Measurements from ENCODE around the gene POSTN.
A peak's percentile ranks its signal among the peaks of the same experiment; 100 is the strongest.

POSTN gene

DNA sequence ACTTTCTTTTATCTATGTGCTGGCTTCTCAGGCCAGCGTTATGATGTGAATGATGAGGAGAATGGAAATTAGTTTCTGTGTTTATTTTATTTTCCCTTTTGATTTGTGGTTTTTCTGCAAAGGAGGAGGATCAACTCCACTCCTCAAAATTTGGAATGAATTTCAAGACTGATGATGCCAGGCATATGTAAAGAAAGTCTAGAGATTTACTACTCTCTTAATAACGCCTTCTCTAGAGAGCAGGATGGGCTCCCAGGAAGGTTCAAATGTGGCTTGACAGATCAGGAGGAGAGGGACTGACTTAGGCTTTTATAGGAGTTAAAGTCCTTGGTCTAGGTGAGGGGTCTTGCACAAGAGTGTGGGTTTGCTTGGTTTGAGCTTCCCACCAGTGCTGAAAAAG lies 15.1 kb upstream of the POSTN start:
- Histone ChIP-seq H3K4me3 (ENCODE audit: severe bottlenecking) (no peak overlapping the region), H3K36me3 (ENCODE audit: low read depth) (no peaks in the 10 kb centered on the region), H3K27me3 (ENCODE audit: insufficient read depth, poor library complexity, severe bottlenecking) (no peaks in the 10 kb centered on the region), H3K9me3 (ENCODE audit: severe bottlenecking) (no peaks in the 10 kb centered on the region), H3K27ac (ENCODE audit: poor library complexity, severe bottlenecking) (no peak overlapping the region), H3K4me1 (ENCODE audit: insufficient read depth, poor library complexity, severe bottlenecking) (peaks cover 5% of the 10 kb centered on the region)
- TF ChIP-seq, protein P1, sequence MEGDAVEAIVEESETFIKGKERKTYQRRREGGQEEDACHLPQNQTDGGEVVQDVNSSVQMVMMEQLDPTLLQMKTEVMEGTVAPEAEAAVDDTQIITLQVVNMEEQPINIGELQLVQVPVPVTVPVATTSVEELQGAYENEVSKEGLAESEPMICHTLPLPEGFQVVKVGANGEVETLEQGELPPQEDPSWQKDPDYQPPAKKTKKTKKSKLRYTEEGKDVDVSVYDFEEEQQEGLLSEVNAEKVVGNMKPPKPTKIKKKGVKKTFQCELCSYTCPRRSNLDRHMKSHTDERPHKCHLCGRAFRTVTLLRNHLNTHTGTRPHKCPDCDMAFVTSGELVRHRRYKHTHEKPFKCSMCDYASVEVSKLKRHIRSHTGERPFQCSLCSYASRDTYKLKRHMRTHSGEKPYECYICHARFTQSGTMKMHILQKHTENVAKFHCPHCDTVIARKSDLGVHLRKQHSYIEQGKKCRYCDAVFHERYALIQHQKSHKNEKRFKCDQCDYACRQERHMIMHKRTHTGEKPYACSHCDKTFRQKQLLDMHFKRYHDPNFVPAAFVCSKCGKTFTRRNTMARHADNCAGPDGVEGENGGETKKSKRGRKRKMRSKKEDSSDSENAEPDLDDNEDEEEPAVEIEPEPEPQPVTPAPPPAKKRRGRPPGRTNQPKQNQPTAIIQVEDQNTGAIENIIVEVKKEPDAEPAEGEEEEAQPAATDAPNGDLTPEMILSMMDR (IDR thresholded peaks at IDR 0.05; ENCODE audit: poor library complexity, severe bottlenecking) = no peak
- ATAC-seq (ENCODE audit: low read depth) = no peak
- no peak for DNase-seq (ENCODE audit: low spot score)

GRCh38 chr13:37613236-37613635 lies 14.7 kb upstream of the POSTN start:
- H3K9me3 ChIP-seq (ENCODE audit: severe bottlenecking) = no peaks in the 10 kb centered on the region
- H3K4me1 ChIP-seq (ENCODE audit: insufficient read depth, poor library complexity, severe bottlenecking) = peaks cover 5% of the 10 kb centered on the region
- H3K36me3 ChIP-seq (ENCODE audit: low read depth) = no peaks in the 10 kb centered on the region
- ATAC-seq (ENCODE audit: low read depth) (no peak), DNase-seq (ENCODE audit: low spot score) (no peak)
- H3K27me3 ChIP-seq (ENCODE audit: insufficient read depth, poor library complexity, severe bottlenecking) = no peaks in the 10 kb centered on the region
- TF ChIP-seq, protein P1 (IDR thresholded peaks at IDR 0.05; ENCODE audit: poor library complexity, severe bottlenecking) = no peak
- no peak overlapping the region for H3K4me3 ChIP-seq (ENCODE audit: severe bottlenecking)
- no peak overlapping the region for H3K27ac ChIP-seq (ENCODE audit: poor library complexity, severe bottlenecking)

DNA sequence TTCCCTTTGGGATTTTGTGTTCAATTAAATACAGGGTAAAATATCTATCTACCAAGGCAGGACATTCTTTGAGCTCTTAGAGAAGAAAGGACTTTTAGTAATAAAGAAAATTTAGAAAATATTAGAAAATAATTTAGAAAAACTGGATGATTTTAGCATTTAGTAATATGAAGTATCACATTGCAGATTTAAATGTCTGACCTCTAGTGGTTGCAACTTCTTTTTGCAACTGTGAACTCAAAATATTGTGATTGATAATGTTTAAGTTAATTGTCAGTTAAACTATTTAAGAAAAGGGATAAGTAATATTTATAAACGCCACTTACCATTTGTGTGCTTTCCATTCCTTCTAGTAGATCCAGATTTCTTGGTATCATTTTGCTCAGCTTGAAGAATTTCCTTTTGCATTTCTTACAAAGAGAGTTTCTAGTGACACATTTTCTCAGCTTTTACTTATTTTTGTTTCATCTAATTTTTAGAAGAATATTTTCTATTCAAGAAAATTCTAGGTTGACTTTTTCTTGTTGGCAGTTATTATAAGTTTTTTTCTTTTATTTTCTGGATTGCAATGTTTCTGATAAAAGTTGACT lies 10.3 kb upstream of the POSTN start:
- Histone ChIP-seq H3K36me3 (ENCODE audit: low read depth) (no peaks in the 10 kb centered on the region), H3K4me3 (ENCODE audit: severe bottlenecking) (no peak overlapping the region), H3K27ac (ENCODE audit: poor library complexity, severe bottlenecking) (no peak overlapping the region), H3K4me1 (ENCODE audit: insufficient read depth, poor library complexity, severe bottlenecking) (no peaks in the 10 kb centered on the region), H3K9me3 (ENCODE audit: severe bottlenecking) (no peaks in the 10 kb centered on the region), H3K27me3 (ENCODE audit: insufficient read depth, poor library complexity, severe bottlenecking) (no peaks in the 10 kb centered on the region)
- TF ChIP-seq, protein P1 (IDR thresholded peaks at IDR 0.05; ENCODE audit: poor library complexity, severe bottlenecking) = peak; percentile 72
- ATAC-seq (ENCODE audit: low read depth) (no peak), DNase-seq (ENCODE audit: low spot score) (no peak)

DNA sequence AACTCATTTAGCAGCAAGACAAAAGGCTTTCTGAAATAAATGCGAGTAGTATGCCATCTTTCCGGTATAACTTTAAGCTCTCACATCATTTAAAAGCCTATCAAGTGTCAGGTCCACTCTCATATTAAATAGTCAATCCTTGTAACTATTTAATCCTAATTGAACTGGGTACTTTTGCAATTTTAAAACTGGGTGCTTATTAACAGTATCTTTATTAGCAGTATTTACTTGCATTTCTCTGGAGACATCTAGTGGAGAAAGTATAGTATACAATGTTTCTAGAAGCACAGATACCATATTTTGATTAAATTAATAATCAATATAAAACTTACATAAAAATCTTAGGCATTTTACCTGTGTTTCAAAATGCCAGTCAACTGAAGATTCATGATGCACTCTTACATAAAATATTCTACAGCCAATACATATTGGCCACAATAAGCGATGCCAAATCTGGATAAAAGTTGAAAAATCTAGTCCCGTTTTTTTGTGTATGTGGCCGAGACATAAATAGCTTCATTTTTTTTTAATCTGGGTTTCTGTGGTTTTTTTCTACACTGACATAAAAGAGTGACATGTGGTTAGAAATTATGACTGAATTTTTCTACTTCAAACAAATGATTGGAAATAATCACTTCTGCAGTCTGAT lies 4.3 kb upstream of the POSTN start:
- Histone ChIP-seq H3K27me3 (ENCODE audit: insufficient read depth, poor library complexity, severe bottlenecking) (no peaks in the 10 kb centered on the region), H3K4me1 (ENCODE audit: insufficient read depth, poor library complexity, severe bottlenecking) (no peaks in the 10 kb centered on the region), H3K9me3 (ENCODE audit: severe bottlenecking) (no peaks in the 10 kb centered on the region), H3K27ac (ENCODE audit: poor library complexity, severe bottlenecking) (no peak overlapping the region), H3K4me3 (ENCODE audit: severe bottlenecking) (no peak overlapping the region), H3K36me3 (ENCODE audit: low read depth) (no peaks in the 10 kb centered on the region)
- ATAC-seq (ENCODE audit: low read depth) (no peak), DNase-seq (ENCODE audit: low spot score) (no peak)
- TF ChIP-seq, protein P1 (IDR thresholded peaks at IDR 0.05; ENCODE audit: poor library complexity, severe bottlenecking) = peak; percentile 77
